HG03354 (cell line): Measurements from ENCODE around the gene OR2J3.
A peak's percentile ranks its signal among the peaks of the same experiment; 100 is the strongest.
"Not testable (repeated sequence)": the region's sequence is repeated elsewhere in the genome, so short reads cannot be mapped to it uniquely, and the experiment has no call there.

Source experiments
- ATAC-seq: cut with Tn5 transposase; IDR thresholded peaks from one replicate; pipeline ENCODE4 v1.9.1; 2021; ENCODE audit warnings: mild to moderate bottlenecking; ENCODE audit not compliant: unreplicated experiment, poor library complexity, severe bottlenecking

OR2J3 gene

DNA sequence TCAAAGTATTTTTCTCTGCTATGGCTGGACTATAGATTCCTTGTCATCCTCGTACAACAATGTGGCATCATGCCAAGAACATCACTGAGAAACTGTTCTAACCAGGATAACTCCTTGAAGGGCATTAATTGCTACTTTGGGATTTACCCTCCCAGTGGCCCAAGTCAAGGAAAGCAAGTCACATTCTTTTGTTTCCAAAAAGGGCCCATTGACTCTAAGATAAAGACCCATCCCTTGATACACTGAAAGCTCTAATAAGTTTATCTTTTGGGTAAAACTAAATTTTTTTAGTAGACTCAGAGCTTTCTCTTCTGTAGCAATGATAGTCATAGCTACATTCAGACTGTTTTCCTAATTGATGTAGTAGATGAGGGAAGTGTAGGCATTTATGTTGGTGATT is at the start of gene OR2J3:
OR2J3 (plus strand) TSS at position 301 of the 400 bp plus-strand sequence. CDS start 3,833 bp downstream, outside the sequence.
- ATAC-seq, result no peak

GRCh38 chr6:29071831-29072723 is 35.8 kb upstream of the OR2J3 start:
- ATAC-seq, result peak; percentile 55

DNA sequence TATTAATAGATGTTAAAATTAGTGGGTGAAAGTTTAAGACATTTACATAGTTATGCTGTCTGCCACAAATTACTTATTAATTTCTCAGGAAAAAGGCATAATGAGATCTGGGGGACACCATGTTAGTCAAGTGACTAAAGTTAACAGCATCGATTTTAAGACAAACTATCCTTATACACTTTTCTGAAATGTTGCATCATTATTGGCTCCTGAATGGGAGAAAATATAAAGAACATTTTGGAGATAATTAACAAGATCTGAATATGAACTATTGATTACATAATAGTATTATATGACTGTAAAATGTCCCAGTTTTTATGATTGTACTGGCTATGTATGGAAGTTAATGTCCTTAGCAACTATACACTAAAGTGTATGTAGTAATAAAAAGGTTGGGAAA is 28.7 kb upstream of the OR2J3 start:
- ATAC-seq, result no peak

GRCh38 chr6:29081312-29081711 is 26.5 kb upstream of the OR2J3 start:
- ATAC-seq, result no peak

DNA sequence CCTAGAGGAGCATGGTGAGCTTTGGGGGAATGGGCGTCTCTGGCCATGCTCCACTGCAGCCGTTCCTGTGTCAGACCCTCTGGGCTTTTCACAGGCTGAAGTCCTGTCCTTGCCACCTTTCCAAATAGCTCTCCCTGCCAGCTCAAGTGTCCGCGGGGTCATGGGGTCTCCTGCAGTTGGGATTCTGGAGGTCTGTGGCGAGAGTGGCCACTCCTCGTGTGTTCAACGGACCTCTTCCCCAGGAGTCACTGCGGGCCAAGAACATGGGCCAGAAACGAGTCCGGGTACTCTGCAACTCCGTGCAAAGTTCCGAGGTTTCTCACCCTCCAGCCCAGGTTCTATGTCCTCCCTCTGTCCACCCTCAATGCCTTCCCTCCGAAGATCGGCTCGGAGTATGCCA is 25.4 kb upstream of the OR2J3 start:
- no peak for ATAC-seq

GRCh38 chr6:29087213-29087612 is 20.6 kb upstream of the OR2J3 start, which contains the start of gene OR2B3:
TSS of gene OR2B3 (minus strand) at chr6:29087313. CDS start at chr6:29087248, 65 bp downstream.
- ATAC-seq, result no peak

DNA sequence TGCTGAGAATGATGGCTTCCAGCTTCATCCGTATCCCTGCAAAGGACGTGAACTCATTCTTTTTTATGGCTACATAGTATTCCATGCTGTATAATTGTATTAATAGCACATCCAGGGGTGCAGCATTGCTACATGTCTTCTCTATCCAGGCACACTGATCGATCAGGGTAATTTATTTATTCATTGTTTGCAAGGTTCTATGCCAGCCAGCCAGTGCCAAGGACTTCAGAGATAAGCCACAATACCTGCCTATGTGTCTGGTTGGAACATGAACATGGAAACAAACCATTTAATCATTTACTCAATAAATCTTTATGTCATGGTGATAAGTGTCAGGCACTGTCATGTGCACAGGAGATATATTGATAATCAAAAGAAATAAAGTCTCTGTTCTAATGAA is 14.9 kb upstream of the OR2J3 start:
- no peak for ATAC-seq

DNA sequence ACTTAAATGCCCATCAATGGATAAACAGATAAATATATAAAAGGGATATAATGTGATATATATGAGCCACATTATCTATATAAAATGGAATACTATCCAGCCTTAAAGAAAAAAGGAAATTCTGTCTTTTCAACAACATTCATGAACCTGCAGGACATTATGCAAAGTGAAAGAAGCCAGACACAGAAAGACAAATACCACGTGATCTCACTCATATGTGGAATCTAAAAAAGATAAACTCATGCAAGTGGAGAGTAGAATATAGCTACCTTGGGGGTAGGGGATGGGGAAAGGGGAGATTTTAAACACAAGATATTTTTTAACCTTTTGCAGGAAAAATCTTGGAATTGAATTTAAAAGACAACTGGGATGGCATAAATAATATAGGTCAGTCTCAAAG is 10.1 kb upstream of the OR2J3 start:
- ATAC-seq, result no peak

DNA sequence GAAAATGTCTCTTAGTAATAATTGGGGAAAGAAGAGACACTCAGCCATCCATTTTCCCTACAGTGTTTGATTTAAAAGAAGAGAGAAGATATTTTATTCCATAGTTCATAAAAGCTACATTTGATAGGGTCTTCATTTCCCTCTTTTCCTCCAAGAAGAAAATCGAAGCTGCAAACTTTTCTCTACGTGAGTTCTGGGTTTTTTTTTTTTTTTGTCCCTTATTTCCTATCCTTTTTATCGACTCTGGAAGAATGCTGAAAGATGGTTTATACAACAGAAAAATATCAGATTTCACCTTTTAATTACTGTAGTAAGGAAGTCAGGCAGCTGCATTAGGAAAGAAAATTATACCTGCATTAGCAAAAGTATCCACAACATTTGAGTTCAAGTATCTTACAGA is 8.7 kb upstream of the OR2J3 start, which contains the start of gene OR2J1:
OR2J1 (plus strand) TSS at position 301 of the 400 bp plus-strand sequence. CDS start 1,453 bp downstream, outside the sequence.
- no peak for ATAC-seq

GRCh38 chr6:29112135-29112534 is 4.3 kb downstream of the OR2J3 start:
- ATAC-seq, result no peak

GRCh38 chr6:29114964-29115363 is 7.1 kb downstream of the OR2J3 start:
- ATAC-seq, result not testable (repeated sequence)

DNA sequence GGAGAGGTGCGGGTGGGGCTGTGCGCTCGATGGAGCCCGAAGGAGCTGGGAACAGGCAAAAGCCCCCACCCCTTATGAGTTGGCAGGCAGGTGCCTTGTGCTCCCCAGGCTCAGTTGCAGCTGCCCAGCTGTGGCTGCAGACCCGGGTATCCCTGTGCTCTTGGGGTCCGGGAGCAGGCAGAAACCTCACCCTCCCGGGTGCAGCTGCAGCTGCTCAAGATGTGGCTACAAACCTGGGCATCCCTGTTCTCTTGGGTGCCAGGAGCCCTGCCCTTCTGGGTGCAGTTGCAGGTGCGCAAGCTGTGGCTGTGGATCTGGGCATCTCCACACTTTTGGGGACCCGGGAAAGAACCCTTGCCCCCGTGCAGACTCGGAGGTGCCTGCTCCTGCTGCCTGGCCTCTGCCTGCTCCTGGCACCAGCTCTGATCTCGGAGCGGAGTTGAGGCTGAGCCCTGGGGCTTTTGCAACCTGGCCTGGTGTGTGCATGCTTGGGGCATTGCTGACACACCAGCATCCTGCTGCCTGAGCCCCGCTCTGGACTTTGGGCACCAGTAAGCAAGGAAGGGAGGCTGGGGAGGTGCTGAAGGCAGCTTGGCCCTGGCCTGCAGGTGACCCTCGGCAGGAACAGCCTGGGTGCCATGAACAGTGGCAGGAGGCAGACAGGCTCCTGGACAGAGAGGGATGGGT is 21.6 kb downstream of the OR2J3 start:
- ATAC-seq, result no peak

DNA sequence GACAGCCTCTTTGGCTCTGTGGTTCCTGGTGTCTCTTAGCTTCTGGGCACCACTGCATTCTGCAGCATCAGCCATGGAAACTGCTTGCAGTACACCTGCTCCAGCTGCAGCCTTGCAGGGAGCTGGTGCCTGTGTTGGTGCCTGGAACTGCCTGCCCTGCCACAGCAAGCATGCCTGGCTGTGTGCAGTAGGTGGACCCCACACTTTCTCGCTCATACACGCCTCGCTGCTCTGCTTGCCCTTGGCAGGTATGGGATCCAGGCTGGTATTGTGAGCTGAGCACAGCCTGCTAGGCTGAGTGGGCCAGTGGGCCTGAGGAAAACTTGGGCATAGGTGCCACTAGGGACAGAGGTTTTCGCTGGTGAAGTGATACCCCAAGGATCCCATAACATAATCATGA is 22.8 kb downstream of the OR2J3 start:
- ATAC-seq, result no peak

GRCh38 chr6:29131691-29132090 is 23.8 kb downstream of the OR2J3 start:
- no peak for ATAC-seq

DNA sequence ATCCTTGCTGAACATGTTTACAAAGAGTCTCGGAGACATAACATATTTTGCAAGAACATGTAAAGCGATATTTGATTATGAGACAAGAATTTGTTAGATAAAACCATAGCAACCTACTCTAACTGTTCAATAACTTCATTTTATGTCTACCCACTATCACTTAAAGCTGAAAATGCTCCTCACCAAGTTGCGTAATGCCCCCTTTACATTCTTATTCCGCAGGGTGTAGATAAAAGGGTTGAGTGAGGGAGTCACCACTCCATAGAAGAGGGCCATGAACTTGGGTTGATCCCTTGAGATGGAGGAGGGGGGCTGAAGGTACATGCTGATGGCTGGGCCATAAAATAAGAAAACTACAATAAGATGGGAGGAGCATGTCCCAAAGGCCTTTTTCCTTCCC is 29.9 kb downstream of the OR2J3 start:
- ATAC-seq, result no peak

DNA sequence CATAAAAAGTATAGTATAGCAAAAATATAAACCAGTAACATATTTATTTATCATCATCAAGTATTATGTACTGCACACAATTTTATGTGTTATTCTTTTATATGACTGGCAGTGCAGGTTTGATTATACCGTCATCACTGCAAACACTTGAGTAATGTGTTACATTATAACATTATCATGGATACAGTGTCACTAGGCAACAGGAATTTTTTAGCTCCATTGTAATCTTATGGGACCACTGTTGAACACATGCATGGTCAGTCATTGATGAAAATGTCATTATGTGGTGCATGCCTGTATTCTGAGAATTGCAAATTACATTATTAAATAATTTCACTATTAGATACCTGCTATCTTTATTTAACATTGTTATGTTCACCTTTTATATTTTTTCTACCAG is 33.7 kb downstream of the OR2J3 start:
- no peak for ATAC-seq

GRCh38 chr6:29142309-29142708 is 34.5 kb downstream of the OR2J3 start:
- no peak for ATAC-seq

DNA sequence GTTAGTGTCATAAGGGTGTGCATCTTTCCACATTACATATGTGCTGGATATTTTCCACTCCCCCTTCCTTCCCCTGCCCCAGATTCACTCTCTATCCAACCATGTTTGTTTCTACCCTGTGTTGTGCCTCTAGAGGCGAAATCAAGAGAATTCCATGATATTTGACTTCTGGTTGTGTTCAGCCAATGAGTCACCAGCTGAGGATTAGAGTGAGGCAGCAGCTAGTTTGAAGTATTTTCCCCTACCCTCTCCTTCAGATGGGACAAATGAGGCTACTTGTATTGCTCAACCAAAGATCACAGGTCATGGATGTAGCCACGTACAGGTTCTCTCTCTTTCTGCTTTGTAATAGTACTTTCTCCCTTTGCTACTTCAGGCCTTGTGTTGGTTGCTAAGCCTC is 38.3 kb downstream of the OR2J3 start:
- ATAC-seq, result no peak

- no peak for ATAC-seq
Observed at GRCh38 chr6:29147074-29147473, 39.2 kb downstream of the OR2J3 start.

- ATAC-seq, result not testable (repeated sequence)
Observed at GRCh38 chr6:29149444-29149843, 41.6 kb downstream of the OR2J3 start.

GRCh38 chr6:29153083-29153482 is 45.2 kb downstream of the OR2J3 start:
- ATAC-seq, result no peak
